NCI-H774 (cell line): ENCODE measurements around the gene RRAS.

Experiments used
- DNase-seq: peaks from one replicate; lab custom pipeline; 2025; lab: John Stamatoyannopoulos, UW

Gene RRAS

GRCh38 chr19:49640113-49640898, at the start of gene RRAS:
TSS of gene RRAS (minus strand) at chr19:49640143. CDS start at chr19:49640098, 45 bp downstream.
- peak; percentile 99 for DNase-seq

- DNase-seq: peak; percentile 53
These were observed 49.5 kb upstream of the RRAS start, which contains the start of gene ADM5 for GRCh38 chr19:49689133-49690078. TSS of gene ADM5 (plus strand) at chr19:49689594. CDS start at chr19:49689838, 244 bp downstream.

- no peak for DNase-seq
These were observed 48.7 kb upstream of the RRAS start for GRCh38 chr19:49688531-49689132.

GRCh38 chr19:49687566-49688316, 47.8 kb upstream of the RRAS start:
- DNase-seq: no peak

- no peak for DNase-seq
These were observed 47.2 kb upstream of the RRAS start for GRCh38 chr19:49687150-49687549.

- no peak for DNase-seq
These were observed 46.7 kb upstream of the RRAS start for GRCh38 chr19:49686503-49687088.

- DNase-seq: no peak
These were observed 45.9 kb upstream of the RRAS start for GRCh38 chr19:49685845-49686332.

- no peak for DNase-seq
These were observed 45.1 kb upstream of the RRAS start for GRCh38 chr19:49684983-49685553.

- DNase-seq: no peak
These were observed 44.5 kb upstream of the RRAS start for GRCh38 chr19:49684251-49684982.

GRCh38 chr19:49683814-49684250, 43.9 kb upstream of the RRAS start:
- DNase-seq: no peak

GRCh38 chr19:49682274-49682673, 42.3 kb upstream of the RRAS start:
- no peak for DNase-seq

- DNase-seq: no peak
These were observed 41.9 kb upstream of the RRAS start for GRCh38 chr19:49681830-49682229.

- peak; percentile 76 for DNase-seq
These were observed 40.7 kb upstream of the RRAS start for GRCh38 chr19:49680421-49681351.

GRCh38 chr19:49679771-49680413, 39.9 kb upstream of the RRAS start:
- DNase-seq: no peak

- no peak for DNase-seq
These were observed 39.2 kb upstream of the RRAS start for GRCh38 chr19:49678985-49679770.

GRCh38 chr19:49677901-49678674, 38.1 kb upstream of the RRAS start:
- DNase-seq: peak; percentile 3
